Activated naive CD4-positive, alpha-beta T cell treated with anti-CD3 and anti-CD28 coated beads, Interleukin-2, amount 50 U/mL, for 72 hours (primary cell): ENCODE data around the gene WNT3A. TPM values are rescaled to one million over a fixed set of nuclear protein-coding genes. Genes with fewer than 3 reads are reported as not detected.
"Not testable (repeated sequence)": the region's sequence is repeated elsewhere in the genome, so short reads cannot be mapped to it uniquely, and the experiment has no call there.

Experiments
- ATAC-seq, 2 donors: fragments of 150-1000 bp; cut with Tn5 transposase; 2 replicates each; pipeline ENCODE4 v1.10.0; 2021; ENCODE audit warnings: mild to moderate bottlenecking in 2 of 2, moderate library complexity in 2 of 2
- DNase-seq, 2 donors: peaks; one replicate each; pipeline ENCODE4 v3.0.0; 2021 to 2022; ENCODE audit warnings: low spot score in 2 of 2
- H3K27ac Mint-ChIP-seq, 2 donors: one replicate each; pipeline ENCODE4 v1.8.0; 2022; ENCODE audit warnings: mild to moderate bottlenecking in 2 of 2, mixed read lengths in 2 of 2
- H3K36me3 Mint-ChIP-seq, 2 donors: one replicate each; pipeline ENCODE4 v1.8.0; 2022; ENCODE audit warnings: mixed read lengths in 2 of 2
- H3K9me3 Mint-ChIP-seq, 2 donors: one replicate each; pipeline ENCODE4 v1.8.0; 2022; ENCODE audit warnings: mixed read lengths in 2 of 2
- total RNA-seq, 2 donors: library from RNA; stranded (reverse); gene quantifications; one replicate each; pipeline ENCODE4 v1.2.3, GENCODE V29; 2022

The WNT3A gene
- under 1 TPM in 1 of 2 donors, not detected in 1; 0.08 TPM for total RNA-seq

DNA sequence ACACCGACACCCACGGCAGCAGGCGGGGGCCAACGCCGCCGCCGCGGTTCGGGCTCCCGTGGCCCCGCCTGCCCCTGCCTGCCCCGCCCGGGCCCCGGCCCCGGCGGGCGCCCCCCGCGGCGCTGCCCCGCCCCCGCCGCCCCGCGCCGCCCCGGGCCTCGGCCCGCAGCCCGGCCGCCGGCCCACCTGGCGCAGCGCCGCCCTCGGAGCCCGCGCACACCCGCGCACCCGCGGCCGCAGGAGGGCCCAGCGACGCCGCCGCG lies at the start of gene WNT3A:
TSS of gene WNT3A (plus strand) at position 213 of the 263 bp plus-strand sequence. CDS start 131 bp downstream, outside the sequence.
- Mint-ChIP-seq H3K9me3 (no peaks in the 10 kb centered on the region), H3K36me3 (no peaks in the 10 kb centered on the region), H3K27ac (no peak within 1 kb of the TSS)
- ATAC-seq: no peak
- no peak for DNase-seq

- ATAC-seq (no peak), DNase-seq (peak in 1 of 2 donors; percentile 52)
Measured at GRCh38 chr1:227958617-227959324, 48.0 kb upstream of the WNT3A start.

GRCh38 chr1:227959325-227959860 lies 47.4 kb upstream of the WNT3A start:
- Mint-ChIP-seq H3K27ac (no peak overlapping the region), H3K9me3 (no peaks in the 10 kb centered on the region), H3K36me3 (peaks cover 0 to 5% of the 10 kb centered on the region in 2 donors)
- DNase-seq (peak in 1 of 2 donors; percentile 30), ATAC-seq (no peak)

More at GRCh38 chr1:227958617-227959324, 48.0 kb upstream of the WNT3A start:
- Mint-ChIP-seq H3K9me3 (no peaks in the 10 kb centered on the region), H3K36me3 (peaks cover 0 to 5% of the 10 kb centered on the region in 2 donors), H3K27ac (no peak overlapping the region)

DNA sequence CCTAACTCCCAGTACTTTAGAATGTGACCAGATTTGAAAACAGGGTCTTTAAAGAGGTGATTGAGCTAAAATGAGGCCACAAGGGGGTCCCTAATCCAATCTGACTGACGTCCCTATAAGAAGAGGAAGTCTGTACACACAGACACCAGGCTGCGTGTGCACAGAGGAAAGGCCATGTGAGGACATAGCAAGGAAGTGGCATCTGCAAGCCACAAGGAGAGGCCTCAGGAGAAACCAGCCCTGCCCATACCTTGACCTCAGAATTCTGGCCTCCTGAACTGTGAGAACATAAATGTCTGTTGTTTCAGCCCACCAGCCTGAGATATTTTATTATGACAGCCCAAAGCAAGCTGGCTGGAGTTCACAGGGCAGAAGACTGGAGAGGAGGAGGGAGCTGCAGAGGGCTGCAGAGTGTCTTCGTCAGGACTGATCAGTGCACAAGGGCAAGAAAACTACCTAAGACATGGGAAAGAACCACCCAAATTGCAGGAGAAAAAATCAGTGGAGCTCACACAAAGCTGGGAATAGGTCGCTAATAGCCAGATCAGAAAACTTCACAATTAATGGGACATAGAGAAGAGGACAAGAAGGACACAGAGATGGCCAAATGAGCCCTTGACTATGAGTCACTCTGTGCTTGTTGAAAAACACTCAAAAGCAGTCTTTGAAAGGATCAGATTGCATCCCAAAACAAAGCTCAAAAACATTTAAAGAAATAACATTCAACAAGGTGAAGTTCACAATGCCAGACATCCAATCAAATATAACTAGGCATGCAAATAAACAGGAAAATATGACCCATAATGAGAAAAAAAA lies 44.9 kb upstream of the WNT3A start:
- no peak for DNase-seq
- ATAC-seq: no peak
- no peaks in the 10 kb centered on the region for H3K9me3 Mint-ChIP-seq
- peaks cover 0 to 5% of the 10 kb centered on the region in 2 donors for H3K36me3 Mint-ChIP-seq
- H3K27ac Mint-ChIP-seq: no peak overlapping the region

GRCh38 chr1:227966733-227967132 lies 40.1 kb upstream of the WNT3A start:
- H3K36me3 Mint-ChIP-seq, H3K27ac Mint-ChIP-seq, ATAC-seq, DNase-seq, H3K9me3 Mint-ChIP-seq: not testable (repeated sequence)

DNA sequence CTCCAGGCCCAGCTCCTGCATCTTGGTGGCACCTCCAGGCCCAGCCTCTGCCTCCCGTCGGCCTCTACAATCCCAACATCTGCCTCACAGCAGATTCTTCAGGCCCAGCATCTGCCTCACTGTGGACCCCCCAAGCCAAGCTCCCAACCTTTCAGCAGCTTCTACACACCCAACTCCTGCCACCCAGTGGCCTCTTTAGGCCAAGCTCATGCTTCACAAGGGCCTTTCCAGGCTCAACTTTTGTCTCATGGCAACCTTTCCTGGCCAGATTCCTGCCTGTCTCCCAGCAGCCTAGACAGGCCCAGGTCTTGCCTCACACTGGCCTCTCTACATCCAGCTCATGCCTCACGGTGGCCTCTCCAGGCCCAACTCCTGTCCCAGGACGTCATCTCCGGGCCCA lies 39.0 kb upstream of the WNT3A start:
- H3K27ac Mint-ChIP-seq, H3K9me3 Mint-ChIP-seq, DNase-seq, ATAC-seq, H3K36me3 Mint-ChIP-seq: not testable (repeated sequence)

- not testable (repeated sequence) for H3K27ac Mint-ChIP-seq, H3K9me3 Mint-ChIP-seq, H3K36me3 Mint-ChIP-seq, DNase-seq, ATAC-seq
Measured at GRCh38 chr1:227970076-227970995, 36.5 kb upstream of the WNT3A start.

- H3K36me3 Mint-ChIP-seq, H3K9me3 Mint-ChIP-seq, ATAC-seq, DNase-seq: not testable (repeated sequence)
- peak overlapping the region in 1 of 2 donors; percentile 48 for H3K27ac Mint-ChIP-seq
Measured at GRCh38 chr1:227971216-227971615, 35.6 kb upstream of the WNT3A start.

DNA sequence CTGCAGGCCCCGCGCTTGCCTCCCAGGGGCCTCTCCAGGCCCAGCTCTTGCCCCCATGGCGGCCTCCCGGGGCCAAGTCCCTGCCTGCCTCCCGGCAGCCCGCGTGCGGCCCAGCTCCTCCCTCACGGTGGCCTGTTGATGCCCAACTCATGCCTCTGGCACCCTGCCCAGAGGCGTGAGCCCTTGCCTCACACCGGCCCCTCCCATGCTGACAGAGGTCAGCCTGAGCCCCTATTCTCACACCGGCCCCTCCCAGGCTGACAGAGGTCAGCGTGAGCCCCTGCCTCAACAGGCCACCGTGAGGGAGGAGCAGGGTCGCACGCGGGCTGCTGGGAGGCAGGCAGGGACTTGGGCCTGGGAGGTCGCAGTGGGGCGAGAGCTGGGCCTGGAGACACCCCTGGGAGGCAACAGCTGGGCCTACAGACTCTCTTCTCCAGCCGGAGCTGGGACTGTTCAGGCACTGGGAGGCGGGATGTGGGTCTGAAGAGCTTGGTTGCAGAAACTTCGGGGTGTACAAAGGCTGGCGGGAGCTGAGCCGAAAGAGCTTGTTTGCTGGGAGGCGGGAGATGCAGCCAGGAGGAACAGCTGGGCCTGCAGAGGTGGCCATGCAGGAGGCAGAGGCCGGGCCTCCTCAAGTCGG lies 35.0 kb upstream of the WNT3A start:
- not testable (repeated sequence) for H3K9me3 Mint-ChIP-seq, DNase-seq, H3K36me3 Mint-ChIP-seq, ATAC-seq
- H3K27ac Mint-ChIP-seq: peak overlapping the region in 1 of 2 donors; percentile 50

DNA sequence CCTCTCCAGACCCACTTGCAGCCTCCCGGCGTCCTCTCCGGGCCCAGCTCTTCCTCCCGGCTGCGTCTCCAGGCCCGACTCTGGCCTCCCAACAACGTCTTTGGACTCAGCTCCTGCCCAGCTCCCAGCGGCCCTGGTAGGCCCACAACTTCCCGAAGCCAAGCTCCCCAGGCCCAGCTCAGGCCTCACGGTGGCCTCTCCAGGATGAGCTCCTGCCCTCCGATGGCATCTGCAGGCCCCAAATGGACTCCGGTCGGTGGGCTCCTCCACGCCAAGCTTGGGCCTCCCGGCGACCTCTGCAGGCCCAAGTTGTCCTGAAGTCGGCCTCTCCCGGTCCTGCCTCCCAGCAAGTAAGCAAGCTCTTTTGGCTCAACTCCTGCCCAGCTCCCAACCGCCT lies 34.5 kb upstream of the WNT3A start:
- not testable (repeated sequence) for H3K9me3 Mint-ChIP-seq, DNase-seq, H3K36me3 Mint-ChIP-seq, H3K27ac Mint-ChIP-seq, ATAC-seq

- not testable (repeated sequence) for H3K36me3 Mint-ChIP-seq, H3K27ac Mint-ChIP-seq, H3K9me3 Mint-ChIP-seq, ATAC-seq, DNase-seq
Measured at GRCh38 chr1:227972843-227973374, 33.9 kb upstream of the WNT3A start.

DNA sequence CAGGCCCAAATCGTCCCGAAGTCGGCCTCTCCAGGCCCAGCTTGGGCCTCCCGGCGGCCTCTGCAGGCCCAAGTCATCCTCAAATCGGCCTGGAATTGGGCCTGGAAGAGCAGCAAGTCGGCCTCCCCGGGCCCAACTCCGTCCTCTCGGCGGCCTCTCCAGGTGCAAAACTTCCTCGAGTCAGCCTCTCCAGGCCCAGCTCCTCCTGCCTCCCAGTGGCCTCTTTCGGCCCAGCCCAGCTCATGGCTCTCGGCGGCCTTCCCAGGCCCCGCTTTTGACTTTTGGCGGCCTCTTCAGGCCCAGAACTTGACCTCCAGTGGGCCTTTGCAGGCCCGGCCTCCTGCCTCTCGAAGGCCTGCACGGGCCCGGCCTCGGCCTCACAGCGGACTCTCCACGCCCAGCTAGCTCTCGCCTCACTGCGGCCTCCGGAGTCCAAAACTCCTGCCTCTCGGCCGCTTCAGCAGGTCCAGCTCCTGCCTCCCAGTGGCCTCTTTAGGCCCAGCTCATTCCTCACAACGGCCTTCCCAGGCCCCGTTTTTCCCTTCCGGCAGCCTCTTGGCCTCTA lies 33.0 kb upstream of the WNT3A start:
- not testable (repeated sequence) for H3K36me3 Mint-ChIP-seq, H3K9me3 Mint-ChIP-seq, DNase-seq, H3K27ac Mint-ChIP-seq, ATAC-seq

GRCh38 chr1:227975583-227976283 lies 31.1 kb upstream of the WNT3A start:
- not testable (repeated sequence) for H3K9me3 Mint-ChIP-seq, ATAC-seq, H3K27ac Mint-ChIP-seq, DNase-seq, H3K36me3 Mint-ChIP-seq

GRCh38 chr1:227987181-227987580 lies 19.6 kb upstream of the WNT3A start:
- H3K36me3 Mint-ChIP-seq: peaks cover 7% of the 10 kb centered on the region in 2 donors
- peaks cover 4 to 8% of the 10 kb centered on the region in 2 donors for H3K9me3 Mint-ChIP-seq
- DNase-seq (no peak), ATAC-seq (no peak)
- H3K27ac Mint-ChIP-seq: no peak overlapping the region
